Inflammatory macrophage treated with lipopolysaccharide for 1 hour (primary cell): ENCODE measurements around the gene HELZ2.
"Not testable (repeated sequence)": the region's sequence is repeated elsewhere in the genome, so short reads cannot be mapped to it uniquely, and the experiment has no call there.

ENCODE experiments used
- DNase-seq, 2 donors: peaks; one replicate each; pipeline ENCODE4 v3.0.0-alpha.2; 2020 to 2022

The HELZ2 gene

GRCh38 chr20:63578224-63579016 lies 4.4 kb upstream of the HELZ2 start:
- DNase-seq: no peak

DNA sequence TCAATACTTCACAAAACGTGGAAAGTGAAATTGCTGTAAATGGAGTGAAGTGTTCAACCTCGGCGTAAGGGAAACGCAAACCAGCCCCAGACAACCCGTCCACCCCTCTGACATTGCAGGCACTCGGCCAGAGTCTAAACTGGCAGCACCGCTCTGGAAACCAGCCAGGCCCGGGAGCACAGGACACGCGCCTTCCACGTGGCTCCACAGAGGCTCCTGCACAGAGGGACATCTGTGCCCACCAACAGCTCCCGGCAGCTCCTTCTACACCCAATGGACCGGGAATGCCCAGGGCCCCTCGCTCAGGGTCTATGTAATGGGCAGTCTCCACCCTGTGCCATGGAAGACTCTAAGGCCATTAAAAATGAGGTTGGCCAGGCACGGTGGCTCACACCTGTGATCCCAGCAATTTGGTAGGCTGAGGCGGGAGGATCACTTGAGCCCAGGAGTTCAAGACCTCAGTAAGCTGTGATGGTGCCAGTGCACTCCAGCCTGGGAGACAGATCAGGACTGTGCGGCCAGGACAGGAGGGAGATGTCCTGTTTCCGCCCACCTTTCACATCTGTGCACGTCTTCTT lies 3.4 kb upstream of the HELZ2 start:
- DNase-seq: no peak

GRCh38 chr20:63576311-63576710 lies 2.3 kb upstream of the HELZ2 start:
- no peak for DNase-seq

- no peak for DNase-seq
Observed at GRCh38 chr20:63574829-63575743, 1.0 kb upstream of the HELZ2 start.

- no peak for DNase-seq
Observed at GRCh38 chr20:63573647-63574131, 350 bp downstream of the HELZ2 start.

- no peak for DNase-seq
Observed at GRCh38 chr20:63572788-63573646, 1.0 kb downstream of the HELZ2 start.

GRCh38 chr20:63572071-63572787 lies 1.8 kb downstream of the HELZ2 start:
- no peak for DNase-seq

DNA sequence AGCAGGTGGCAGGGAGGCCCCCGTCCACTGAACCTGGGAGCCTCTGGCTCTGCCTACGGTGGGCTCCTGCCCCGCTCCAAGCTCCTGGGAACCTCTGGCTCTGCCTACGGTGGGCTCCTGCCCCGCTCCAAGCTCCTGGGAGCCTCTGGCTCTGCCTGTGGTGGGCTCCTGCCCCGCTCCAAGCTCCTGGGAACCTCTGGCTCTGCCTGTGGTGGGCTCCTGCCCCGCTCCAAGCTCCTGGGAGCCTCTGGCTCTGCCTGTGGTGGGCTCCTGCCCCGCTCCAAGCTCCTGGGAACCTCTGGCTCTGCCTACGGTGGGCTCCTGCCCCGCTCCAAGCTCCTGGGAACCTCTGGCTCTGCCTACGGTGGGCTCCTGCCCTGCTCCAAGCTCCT lies 3.0 kb downstream of the HELZ2 start:
- not testable (repeated sequence) for DNase-seq

GRCh38 chr20:63570281-63571086 lies 3.6 kb downstream of the HELZ2 start:
- DNase-seq: no peak

DNA sequence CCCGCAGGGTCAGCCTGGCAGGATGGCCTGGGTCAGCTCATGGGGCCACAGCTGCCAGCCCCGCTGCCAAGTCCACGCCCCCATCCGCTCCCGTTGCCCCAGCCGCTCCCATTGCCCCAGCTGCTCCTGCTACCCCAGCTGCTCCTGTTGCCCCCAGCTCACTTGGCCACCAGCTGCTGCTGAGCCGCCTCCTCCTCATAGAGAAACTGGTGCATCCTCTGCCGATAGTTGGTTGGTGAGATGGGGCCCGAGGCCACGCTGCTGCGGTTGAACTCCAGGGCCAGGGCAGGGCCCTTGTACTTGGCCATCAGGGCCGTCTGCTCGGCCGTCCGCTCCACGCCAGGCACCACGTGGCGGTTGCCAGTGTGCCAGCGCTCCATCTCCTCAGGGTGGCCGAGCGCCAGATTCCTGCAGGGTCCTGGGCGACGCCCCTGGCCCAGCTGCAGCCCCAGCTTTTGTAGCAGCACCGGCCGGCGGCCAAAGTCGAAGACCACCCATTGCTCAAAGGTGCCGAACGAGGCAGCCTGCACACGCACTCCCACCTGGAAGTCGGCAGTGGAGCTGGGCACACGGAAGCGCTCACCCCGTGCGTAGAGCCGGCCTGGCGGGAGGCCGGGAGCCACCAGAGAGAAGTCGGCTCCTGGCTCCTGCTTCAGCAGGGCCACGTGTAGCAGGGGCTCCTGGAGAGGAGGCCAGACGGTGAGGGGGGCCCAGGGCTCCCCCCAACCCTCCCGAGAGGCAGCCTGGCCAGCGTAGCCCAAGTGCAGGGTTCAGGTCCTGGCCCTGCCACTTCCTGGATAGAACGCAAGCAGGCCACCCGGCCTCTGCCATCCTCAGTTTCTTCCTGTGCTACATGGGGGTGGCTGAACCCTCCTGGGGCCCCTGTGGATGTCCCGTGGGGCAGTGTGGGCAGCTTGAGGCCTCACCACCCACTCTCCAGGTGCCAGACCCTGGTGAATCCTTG lies 4.8 kb downstream of the HELZ2 start:
- DNase-seq: no peak

- DNase-seq: no peak
Observed at GRCh38 chr20:63568170-63568981, 5.7 kb downstream of the HELZ2 start.

DNA sequence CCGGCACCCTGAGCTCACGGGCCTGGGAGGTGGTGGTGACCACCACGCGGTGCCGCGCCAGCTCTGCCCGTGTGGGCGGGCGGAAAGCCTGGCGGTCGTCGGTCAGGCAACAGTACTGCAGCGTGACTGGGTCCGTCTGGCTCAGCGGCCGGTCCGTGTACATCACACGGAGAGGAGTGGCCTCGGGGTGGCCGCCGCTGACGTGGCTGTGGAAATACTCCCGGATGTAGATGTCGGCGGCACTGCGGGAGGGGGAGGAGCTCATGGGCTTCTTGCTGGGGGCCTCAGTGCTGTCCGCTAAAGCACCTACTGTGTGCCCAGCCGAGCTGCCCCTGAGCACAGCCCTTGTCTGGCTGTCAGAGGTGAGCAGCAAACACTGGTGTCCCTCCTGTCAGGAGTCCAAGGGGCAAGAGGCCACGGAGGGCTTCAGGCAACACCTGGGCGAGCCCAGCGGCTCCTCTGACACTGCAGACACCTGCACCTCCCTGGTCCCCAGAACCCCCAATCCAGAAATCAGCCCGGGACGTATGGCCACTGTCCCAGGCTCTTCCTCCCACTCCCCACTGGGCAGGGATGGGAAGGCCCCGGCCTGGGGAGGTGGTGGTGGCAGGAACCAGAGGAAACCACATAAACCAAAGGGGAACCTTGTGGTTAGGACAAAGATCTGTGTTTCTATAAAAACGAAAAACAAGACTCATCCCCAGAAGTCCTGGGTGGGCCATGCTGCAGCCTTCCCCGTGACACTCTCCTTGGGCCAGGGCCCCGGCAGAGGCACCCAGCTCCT lies 6.5 kb downstream of the HELZ2 start:
- peak; percentile 79 to 86 for DNase-seq

DNA sequence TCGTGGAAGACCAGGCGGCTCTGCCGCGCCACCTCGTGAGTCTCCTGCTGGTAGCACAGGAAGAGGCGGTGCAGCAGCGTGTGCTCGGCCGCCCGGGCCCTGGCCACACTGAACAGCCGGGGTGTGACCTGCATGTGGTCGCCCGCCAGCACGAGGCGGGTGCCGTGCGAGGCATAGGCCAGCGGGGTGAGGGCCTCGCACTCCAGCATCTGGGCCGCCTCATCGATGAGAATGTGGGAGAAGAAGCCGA lies 7.0 kb downstream of the HELZ2 start:
- no peak for DNase-seq

DNA sequence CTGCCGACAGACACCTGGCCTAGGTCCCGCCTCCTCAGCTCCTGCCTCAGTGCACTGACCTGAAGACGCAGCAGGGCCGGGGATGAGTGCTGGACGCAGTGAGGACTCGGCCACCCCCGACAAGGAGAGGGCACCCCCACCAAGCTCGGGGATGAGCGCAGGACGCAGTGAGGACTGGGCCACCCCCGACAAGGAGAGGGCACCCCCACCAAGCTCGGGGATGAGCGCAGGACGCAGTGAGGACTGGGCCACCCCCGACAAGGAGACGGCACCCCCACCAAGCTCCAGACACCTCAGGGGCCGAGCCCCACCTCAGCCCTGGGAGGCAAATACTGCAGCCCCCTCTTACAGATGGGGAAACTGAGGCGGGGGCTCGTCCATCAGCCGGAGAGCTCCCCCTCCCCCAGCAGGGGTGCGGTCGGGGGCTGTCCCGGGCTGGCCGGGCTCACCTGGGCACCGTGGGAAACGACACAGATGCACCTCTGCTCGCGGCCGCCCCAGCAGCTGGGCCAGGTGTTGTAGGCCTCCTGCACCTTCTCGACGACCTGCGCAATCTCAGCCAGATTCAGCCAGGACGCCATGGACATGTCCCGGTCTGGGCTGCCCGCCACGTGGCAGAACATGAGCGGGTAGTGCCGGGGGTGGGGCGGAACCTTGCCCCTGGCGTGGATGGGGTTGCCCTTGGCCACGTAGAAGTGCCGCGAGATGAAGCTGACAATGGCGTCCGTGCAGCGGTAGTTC lies 7.5 kb downstream of the HELZ2 start:
- DNase-seq: no peak

GRCh38 chr20:63565699-63566335 lies 8.2 kb downstream of the HELZ2 start:
- no peak for DNase-seq

GRCh38 chr20:63565021-63565698 lies 8.9 kb downstream of the HELZ2 start:
- no peak for DNase-seq
